GM21526 (cell line): ENCODE results near the gene MAGI2.

Experiments used
- ATAC-seq: cut with Tn5 transposase; IDR thresholded peaks from one replicate; pipeline ENCODE4 v1.9.1; 2021; ENCODE audit warnings: moderate library complexity; ENCODE audit not compliant: unreplicated experiment, low FRiP score

Gene MAGI2

GRCh38 chr7:78695826-78696225, 757.6 kb downstream of the MAGI2 start:
- no peak for ATAC-seq

- ATAC-seq: no peak
Measured at GRCh38 chr7:78691584-78691983, 761.9 kb downstream of the MAGI2 start.

- no peak for ATAC-seq
Measured at GRCh38 chr7:78690174-78690573, 763.3 kb downstream of the MAGI2 start.

GRCh38 chr7:78688376-78688775, 765.1 kb downstream of the MAGI2 start:
- no peak for ATAC-seq

- ATAC-seq: no peak
Measured at GRCh38 chr7:78686189-78686588, 767.3 kb downstream of the MAGI2 start.

GRCh38 chr7:78684201-78684600, 769.3 kb downstream of the MAGI2 start:
- no peak for ATAC-seq

- ATAC-seq: no peak
Measured at GRCh38 chr7:78683566-78683965, 769.9 kb downstream of the MAGI2 start.

- ATAC-seq: no peak
Measured at GRCh38 chr7:78679112-78679876, 774.2 kb downstream of the MAGI2 start.

- no peak for ATAC-seq
Measured at GRCh38 chr7:78677391-78677790, 776.1 kb downstream of the MAGI2 start.

- no peak for ATAC-seq
Measured at GRCh38 chr7:78675511-78675910, 778.0 kb downstream of the MAGI2 start.

GRCh38 chr7:78673272-78673671, 780.2 kb downstream of the MAGI2 start:
- no peak for ATAC-seq

- ATAC-seq: no peak
Measured at GRCh38 chr7:78662939-78663338, 790.5 kb downstream of the MAGI2 start.

GRCh38 chr7:78649976-78650375, 803.5 kb downstream of the MAGI2 start:
- no peak for ATAC-seq

- no peak for ATAC-seq
Measured at GRCh38 chr7:78649236-78649635, 804.2 kb downstream of the MAGI2 start.

GRCh38 chr7:78642751-78643150, 810.7 kb downstream of the MAGI2 start:
- no peak for ATAC-seq

- ATAC-seq: no peak
Measured at GRCh38 chr7:78638364-78638763, 815.1 kb downstream of the MAGI2 start.

GRCh38 chr7:78636727-78637126, 816.7 kb downstream of the MAGI2 start:
- ATAC-seq: no peak

- ATAC-seq: no peak
Measured at GRCh38 chr7:78635026-78635793, 818.3 kb downstream of the MAGI2 start.

- no peak for ATAC-seq
Measured at GRCh38 chr7:78634093-78634492, 819.4 kb downstream of the MAGI2 start.

- no peak for ATAC-seq
Measured at GRCh38 chr7:78620920-78621319, 832.5 kb downstream of the MAGI2 start.

GRCh38 chr7:78616539-78616938, 836.9 kb downstream of the MAGI2 start:
- no peak for ATAC-seq

GRCh38 chr7:78609281-78609680, 844.2 kb downstream of the MAGI2 start:
- no peak for ATAC-seq
